ENCODE data around the gene NRF1. TPM values are rescaled to one million over a fixed set of nuclear protein-coding genes. Genes with fewer than 3 reads are reported as not detected.

Gene NRF1
- total RNA-seq, 1 donor, result 14.0 TPM

- H3K4me3 ChIP-seq (ENCODE audit: low read depth, low read length), result no peak overlapping the region
- no peak for TF ChIP-seq CTCF (IDR thresholded peaks at IDR 0.05; ENCODE audit: insufficient read depth, low read length)
- no peak for DNase-seq (ENCODE audit: low read depth)
These were observed 4.7 kb upstream of the NRF1 start for GRCh38 chr7:129606803-129607202.

DNA sequence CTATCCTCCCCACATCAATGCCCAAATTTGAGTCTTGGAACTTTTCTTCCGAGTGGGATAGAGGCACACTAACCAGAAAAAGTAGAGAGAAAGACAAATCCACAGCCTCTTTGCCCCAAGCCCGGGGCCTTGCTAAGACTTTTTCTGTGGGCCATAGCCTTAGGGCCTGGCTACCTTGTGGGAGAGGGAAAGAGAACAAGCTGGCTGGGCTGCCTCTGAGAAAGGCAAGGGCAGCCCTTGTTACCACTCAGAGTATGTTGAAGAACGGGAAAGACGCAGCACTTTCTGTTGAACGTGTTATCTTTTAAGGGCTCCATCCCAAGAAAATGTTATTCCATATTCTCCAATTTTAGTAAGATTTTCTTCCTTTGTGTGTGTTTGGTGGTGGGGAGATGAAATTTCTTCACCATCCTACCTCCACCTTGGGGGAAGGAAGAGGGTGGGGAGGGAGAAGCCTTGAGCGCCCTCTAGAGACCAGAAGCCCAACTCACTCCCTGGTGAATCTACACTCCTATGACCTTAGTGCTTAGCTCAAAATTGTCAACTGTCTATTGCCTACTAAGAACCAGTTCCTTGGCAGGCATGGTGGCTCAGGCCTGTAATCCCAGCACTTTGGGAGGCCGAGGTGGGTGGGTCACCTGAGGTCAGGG is 3.9 kb upstream of the NRF1 start:
- peak; percentile 73 for TF ChIP-seq CTCF (IDR thresholded peaks at IDR 0.05; ENCODE audit: insufficient read depth, low read length)

GRCh38 chr7:129609666-129610065 is 1.9 kb upstream of the NRF1 start:
- H3K4me3 ChIP-seq (ENCODE audit: low read depth, low read length), result no peak overlapping the region
- no peak for TF ChIP-seq CTCF (IDR thresholded peaks at IDR 0.05; ENCODE audit: insufficient read depth, low read length)
- DNase-seq (ENCODE audit: low read depth), result no peak

More for the DNA sequence above, 3.9 kb upstream of the NRF1 start:
- DNase-seq (ENCODE audit: low read depth), result peak; percentile 50
- H3K4me3 ChIP-seq (ENCODE audit: low read depth, low read length), result no peak overlapping the region

DNA sequence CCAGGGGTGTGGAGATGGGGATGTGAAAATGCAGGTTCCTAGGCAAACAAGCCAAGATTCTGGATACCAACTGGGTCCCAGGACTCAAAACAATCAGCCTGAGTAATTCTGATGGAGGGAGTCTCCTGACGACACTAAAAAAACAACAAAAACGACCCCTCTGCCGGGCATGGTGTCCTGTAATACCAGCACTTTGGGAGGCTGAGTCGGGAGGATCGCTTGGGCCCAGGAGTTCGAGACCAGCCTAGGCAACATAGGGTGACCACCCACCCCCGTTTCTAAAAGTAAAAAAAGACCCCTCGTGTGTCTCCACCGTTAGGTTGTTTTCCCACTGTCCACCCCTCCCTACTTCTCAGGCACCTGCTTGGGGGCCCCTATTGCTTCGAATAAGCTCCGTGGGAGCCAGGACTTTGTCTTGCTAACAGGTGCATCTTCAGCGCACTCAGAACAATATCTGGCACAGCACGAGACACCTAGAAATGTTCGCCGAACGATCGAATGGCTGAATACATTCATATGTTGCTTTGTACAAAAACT is 743 bp upstream of the NRF1 start:
- TF ChIP-seq CTCF (IDR thresholded peaks at IDR 0.05; ENCODE audit: insufficient read depth, low read length), result no peak
- H3K4me3 ChIP-seq (ENCODE audit: low read depth, low read length), result peak overlapping the region; percentile 77
- no peak for DNase-seq (ENCODE audit: low read depth)

DNA sequence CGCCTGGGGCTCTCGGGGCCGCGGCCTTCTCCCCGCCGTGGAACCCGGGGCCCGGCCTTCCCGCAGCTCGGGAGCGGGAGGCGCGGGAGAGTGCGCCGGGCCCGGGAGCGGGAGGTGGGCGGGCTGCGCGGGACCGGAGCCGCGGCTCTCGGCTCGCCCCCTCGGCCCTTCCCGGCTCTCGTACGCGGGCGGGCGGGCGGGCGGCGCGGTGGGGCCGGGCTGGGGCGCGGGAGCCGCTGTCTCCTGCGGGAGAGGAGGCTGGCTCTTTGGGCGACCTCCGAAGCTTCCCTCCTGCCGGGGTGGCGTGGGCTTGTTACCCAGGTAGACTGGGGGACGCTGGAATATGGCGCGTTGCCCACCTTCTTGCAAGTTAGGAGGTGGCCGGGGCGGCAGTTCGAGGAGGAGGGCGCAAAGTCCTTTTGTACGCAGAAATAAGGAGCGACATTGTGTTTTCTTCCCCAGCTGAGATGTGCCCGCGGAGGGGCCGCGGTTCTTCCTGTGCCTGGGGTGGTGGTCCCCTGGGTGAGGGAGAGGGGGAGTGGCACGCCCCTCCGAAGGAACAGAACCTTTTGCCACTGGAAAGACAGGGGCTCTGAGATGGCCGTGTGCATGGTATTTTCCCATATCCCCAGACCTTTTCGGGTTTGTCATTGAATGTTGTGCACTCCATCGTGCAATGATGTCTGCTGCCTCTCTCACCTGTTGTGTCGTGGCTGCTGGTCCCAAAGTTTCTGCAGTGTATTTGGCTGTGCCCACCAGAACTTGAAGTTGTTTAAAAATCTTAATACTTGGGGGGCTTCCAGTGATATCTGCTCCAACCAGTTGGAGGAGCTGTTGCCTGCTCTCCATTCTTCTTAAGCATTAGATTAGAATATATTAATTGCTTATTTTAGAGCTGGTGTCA is 844 bp downstream of the NRF1 start:
- peak overlapping the region; percentile 77 for H3K4me3 ChIP-seq (ENCODE audit: low read depth, low read length)
- peak; percentile 61 for DNase-seq (ENCODE audit: low read depth)
- TF ChIP-seq CTCF (IDR thresholded peaks at IDR 0.05; ENCODE audit: insufficient read depth, low read length), result peak; percentile 74

DNA sequence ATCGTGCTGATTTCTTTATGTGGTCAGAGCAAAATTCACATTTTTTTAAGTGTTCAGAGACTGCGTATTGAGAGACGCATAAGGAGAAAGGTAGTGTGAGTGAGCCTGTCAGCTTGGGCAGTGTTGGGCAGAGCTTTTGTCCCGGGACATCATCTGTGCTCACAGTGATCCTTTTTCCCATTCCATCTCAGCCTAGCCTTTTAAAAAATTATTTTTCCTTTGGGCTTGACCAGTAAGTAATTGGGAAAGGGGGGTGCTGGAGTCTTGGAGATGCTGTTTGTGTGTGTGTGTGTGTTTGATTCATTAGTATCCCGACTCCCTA is 1.5 kb downstream of the NRF1 start:
- DNase-seq (ENCODE audit: low read depth), result no peak
- peak overlapping the region; percentile 77 for H3K4me3 ChIP-seq (ENCODE audit: low read depth, low read length)
- no peak for TF ChIP-seq CTCF (IDR thresholded peaks at IDR 0.05; ENCODE audit: insufficient read depth, low read length)
